Measurements from ENCODE around the gene SRRM5.

Gene SRRM5

GRCh38 chr19:43612374-43612773, 486 bp downstream of the SRRM5 start:
- H3K9me3 ChIP-seq (ENCODE audit: severe bottlenecking), result no peaks in the 10 kb centered on the region
- peaks cover 8% of the 10 kb centered on the region; the same call in 1 of the 2 replicates for H3K36me3 ChIP-seq (ENCODE audit: low read depth)
- TF ChIP-seq CTCF (IDR thresholded peaks at IDR 0.05; ENCODE audit: poor library complexity, severe bottlenecking), result no peak
- no peaks in the 10 kb centered on the region for H3K27me3 ChIP-seq (ENCODE audit: insufficient read depth, poor library complexity, severe bottlenecking)
- H3K4me1 ChIP-seq (ENCODE audit: insufficient read depth, poor library complexity, severe bottlenecking), result no peaks in the 10 kb centered on the region
- no peak overlapping the region for H3K4me3 ChIP-seq (ENCODE audit: severe bottlenecking)
- H3K27ac ChIP-seq (ENCODE audit: poor library complexity, severe bottlenecking), result no peak overlapping the region
- ATAC-seq (ENCODE audit: low read depth) (no peak), DNase-seq (ENCODE audit: low spot score) (no peak)

GRCh38 chr19:43616306-43616705, 4.4 kb downstream of the SRRM5 start:
- H3K4me3 ChIP-seq (ENCODE audit: severe bottlenecking), result no peak overlapping the region
- no peak for DNase-seq (ENCODE audit: low spot score)
- H3K4me1 ChIP-seq (ENCODE audit: insufficient read depth, poor library complexity, severe bottlenecking), result no peaks in the 10 kb centered on the region
- H3K9me3 ChIP-seq (ENCODE audit: severe bottlenecking), result no peaks in the 10 kb centered on the region
- no peak for ATAC-seq (ENCODE audit: low read depth)
- no peaks in the 10 kb centered on the region for H3K27me3 ChIP-seq (ENCODE audit: insufficient read depth, poor library complexity, severe bottlenecking)
- no peak for TF ChIP-seq CTCF (IDR thresholded peaks at IDR 0.05; ENCODE audit: poor library complexity, severe bottlenecking)
- peaks cover 8% of the 10 kb centered on the region; the same call in 1 of the 2 replicates for H3K36me3 ChIP-seq (ENCODE audit: low read depth)
- H3K27ac ChIP-seq (ENCODE audit: poor library complexity, severe bottlenecking), result no peak overlapping the region

- no peak for TF ChIP-seq CTCF (IDR thresholded peaks at IDR 0.05; ENCODE audit: poor library complexity, severe bottlenecking)
- no peak overlapping the region for H3K27ac ChIP-seq (ENCODE audit: poor library complexity, severe bottlenecking)
- ATAC-seq (ENCODE audit: low read depth) (no peak), DNase-seq (ENCODE audit: low spot score) (no peak)
- H3K36me3 ChIP-seq (ENCODE audit: low read depth), result peaks cover 7% of the 10 kb centered on the region; the same call in 1 of the 2 replicates
- H3K4me1 ChIP-seq (ENCODE audit: insufficient read depth, poor library complexity, severe bottlenecking), result no peaks in the 10 kb centered on the region
- no peak overlapping the region for H3K4me3 ChIP-seq (ENCODE audit: severe bottlenecking)
- no peaks in the 10 kb centered on the region for H3K9me3 ChIP-seq (ENCODE audit: severe bottlenecking)
- no peaks in the 10 kb centered on the region for H3K27me3 ChIP-seq (ENCODE audit: insufficient read depth, poor library complexity, severe bottlenecking)
Measured at GRCh38 chr19:43616954-43617353, 5.1 kb downstream of the SRRM5 start.

- Histone ChIP-seq H3K4me1 (ENCODE audit: insufficient read depth, poor library complexity, severe bottlenecking) (no peaks in the 10 kb centered on the region), H3K27ac (ENCODE audit: poor library complexity, severe bottlenecking) (peak overlapping the region; percentile 58), H3K9me3 (ENCODE audit: severe bottlenecking) (no peaks in the 10 kb centered on the region), H3K4me3 (ENCODE audit: severe bottlenecking) (peak overlapping the region; percentile 55), H3K36me3 (ENCODE audit: low read depth) (no peaks in the 10 kb centered on the region), H3K27me3 (ENCODE audit: insufficient read depth, poor library complexity, severe bottlenecking) (no peaks in the 10 kb centered on the region)
- no peak for DNase-seq (ENCODE audit: low spot score)
- no peak for TF ChIP-seq CTCF (IDR thresholded peaks at IDR 0.05; ENCODE audit: poor library complexity, severe bottlenecking)
- peak; percentile 28 for ATAC-seq (ENCODE audit: low read depth)
Measured at GRCh38 chr19:43618921-43619261, 7.0 kb downstream of the SRRM5 start.

GRCh38 chr19:43619262-43620060, 7.6 kb downstream of the SRRM5 start, which contains the start of gene ZNF428:
Gene ZNF428 (minus strand): TSS chr19:43619629. CDS start chr19:43614304, 5,325 bp downstream.
- Histone ChIP-seq H3K4me3 (ENCODE audit: severe bottlenecking) (peak within 1 kb of the TSS; percentile 55), H3K36me3 (ENCODE audit: low read depth) (no peaks in the 10 kb centered on the region), H3K4me1 (ENCODE audit: insufficient read depth, poor library complexity, severe bottlenecking) (no peaks in the 10 kb centered on the region), H3K9me3 (ENCODE audit: severe bottlenecking) (no peaks in the 10 kb centered on the region), H3K27ac (ENCODE audit: poor library complexity, severe bottlenecking) (peak within 1 kb of the TSS; percentile 58), H3K27me3 (ENCODE audit: insufficient read depth, poor library complexity, severe bottlenecking) (no peaks in the 10 kb centered on the region)
- DNase-seq (ENCODE audit: low spot score) (peak; percentile 79), ATAC-seq (ENCODE audit: low read depth) (peak; percentile 91)
- TF ChIP-seq CTCF (IDR thresholded peaks at IDR 0.05; ENCODE audit: poor library complexity, severe bottlenecking), result no peak

All from RWPE2 (cell line).